HepG2 (cell line): ENCODE data around the gene OGFR. TPM values are rescaled to one million over a fixed set of nuclear protein-coding genes. Genes with fewer than 3 reads are reported as not detected.

Experiments
- ARID2 ChIP-seq: sonication (generic); formaldehyde crosslinking; IDR thresholded peaks from 2 replicates; pipeline ENCODE4 v1.8.1; 2022; ENCODE audit warnings: mild to moderate bottlenecking, missing genetic modification reagents, borderline replicate concordance
- CBFB ChIP-seq: sonication (generic); formaldehyde crosslinking; IDR thresholded peaks from 2 replicates; pipeline ENCODE4 v1.4.0; 2020; ENCODE audit warnings: missing genetic modification reagents
- DMTF1 ChIP-seq: sonication (generic); formaldehyde crosslinking; IDR thresholded peaks from 2 replicates; pipeline ENCODE4 v1.4.0; 2020; ENCODE audit warnings: mild to moderate bottlenecking, missing genetic modification reagents
- MAF1 ChIP-seq: sonication (generic); formaldehyde crosslinking; IDR thresholded peaks from 2 replicates; pipeline ENCODE4 v1.5.0; 2020; ENCODE audit warnings: missing genetic modification reagents, borderline replicate concordance
- NFE2L2 ChIP-seq: fragments of 150-350 bp; IDR thresholded peaks from 2 replicates; pipeline ENCODE4 v1.6.1; 2014; ENCODE audit warnings: low read length
- NR2F2 ChIP-seq: IDR thresholded peaks from 2 replicates; pipeline ENCODE4 v1.6.1; 2012; ENCODE audit warnings: low read depth, inconsistent platforms, borderline replicate concordance
- PCBP1 ChIP-seq: fragments of 200-400 bp; formaldehyde crosslinking; IDR thresholded peaks from 2 replicates; pipeline ENCODE4 v1.6.1; 2017; ENCODE audit warnings: mild to moderate bottlenecking, low read depth, low read length, borderline replicate concordance
- SIN3B ChIP-seq: fragments of 150-350 bp; IDR thresholded peaks from 2 replicates; pipeline ENCODE4 v1.6.1; 2014; ENCODE audit warnings: low read length
- SNAPC2 ChIP-seq: sonication (generic); formaldehyde crosslinking; IDR thresholded peaks from 2 replicates; pipeline ENCODE4 v1.8.1; 2022; ENCODE audit warnings: mild to moderate bottlenecking, missing genetic modification reagents
- SUZ12 ChIP-seq: fragments of 150-350 bp; IDR thresholded peaks from 2 replicates; pipeline ENCODE4 v1.6.1; 2014; ENCODE audit warnings: low read depth, low read length
- USF2 ChIP-seq, 2 experiments: sonication (generic) in 1 of 2; formaldehyde crosslinking in 1 of 2; IDR thresholded peaks; 2 replicates each; pipeline versions ENCODE4 v1.5.1 to v1.6.1; 2011 to 2020; ENCODE audit warnings: borderline replicate concordance in 1 of 2, low read depth in 1 of 2, low read length in 1 of 2, mild to moderate bottlenecking in 1 of 2, missing genetic modification reagents in 1 of 2, moderate library complexity in 1 of 2
- YY1 ChIP-seq: IDR thresholded peaks from 2 replicates; pipeline ENCODE4 v1.6.1; 2011; ENCODE audit warnings: low read length, low read depth, moderate library complexity, mild to moderate bottlenecking; ENCODE audit not compliant: insufficient read depth, insufficient replicate concordance
- ZC3H4 ChIP-seq: sonication (generic); formaldehyde crosslinking; IDR thresholded peaks from 2 replicates; pipeline ENCODE4 v1.4.0; 2020; ENCODE audit warnings: missing genetic modification reagents, borderline replicate concordance
- ZMAT3 ChIP-seq: sonication (generic); formaldehyde crosslinking; conservative IDR thresholded peaks from 2 replicates; pipeline ENCODE4 v1.7.0; 2021; ENCODE audit warnings: missing genetic modification reagents
- ZMYM2 ChIP-seq: sonication (generic); formaldehyde crosslinking; IDR thresholded peaks from 2 replicates; pipeline ENCODE4 v1.8.0; 2022; ENCODE audit warnings: mild to moderate bottlenecking, missing genetic modification reagents
- ZNF251 ChIP-seq: sonication (generic); formaldehyde crosslinking; IDR thresholded peaks from 2 replicates; pipeline ENCODE4 v1.9.0; 2021; ENCODE audit warnings: mild to moderate bottlenecking, missing genetic modification reagents
- ZNF275 ChIP-seq: sonication (generic); formaldehyde crosslinking; IDR thresholded peaks from 2 replicates; pipeline ENCODE4 v1.8.0; 2022; ENCODE audit warnings: missing genetic modification reagents, mild to moderate bottlenecking, inconsistent platforms, borderline replicate concordance
- ZNF446 ChIP-seq: sonication (generic); formaldehyde crosslinking; IDR thresholded peaks from 2 replicates; pipeline ENCODE4 v1.5.0; 2020; ENCODE audit warnings: mild to moderate bottlenecking, missing genetic modification reagents
- ZNF543 ChIP-seq: sonication (generic); formaldehyde crosslinking; IDR thresholded peaks from 2 replicates; pipeline ENCODE4 v1.4.0; 2020; ENCODE audit warnings: mild to moderate bottlenecking, missing genetic modification reagents
- ZNF597 ChIP-seq: sonication (generic); formaldehyde crosslinking; IDR thresholded peaks from 2 replicates; pipeline ENCODE4 v1.5.0; 2020; ENCODE audit warnings: missing genetic modification reagents
- ZNF615 ChIP-seq: sonication (generic); formaldehyde crosslinking; IDR thresholded peaks from 2 replicates; pipeline ENCODE4 v1.5.0; 2020; ENCODE audit warnings: mild to moderate bottlenecking, missing genetic modification reagents, borderline replicate concordance
- ZNF672 ChIP-seq: sonication (generic); formaldehyde crosslinking; IDR thresholded peaks from 2 replicates; pipeline ENCODE4 v1.8.1; 2022; ENCODE audit warnings: missing genetic modification reagents
- ZNF678 ChIP-seq: sonication (generic); formaldehyde crosslinking; IDR thresholded peaks from 2 replicates; pipeline ENCODE4 v1.4.0; 2020; ENCODE audit warnings: mild to moderate bottlenecking, missing genetic modification reagents
- polyA plus RNA-seq, 8 experiments: library from polyadenylated mRNA; depleted of rRNA in 3 of 8; stranded (reverse) in 7 of 8; unstranded in 1 of 8; fragments of >200 nt; fragmentation: Illumina TruSeq in 4 of 8; extraction: Trizol in 4 of 8; gene quantifications; 2 replicates each; pipeline versions ENCODE4 v1.2.1 to v1.2.3, GENCODE V29; 2011 to 2016; ENCODE audit warnings: low read depth in 4 of 8, missing spikeins in 1 of 8, mixed read lengths in 1 of 8; ENCODE audit not compliant: insufficient read depth in 1 of 8
- total RNA-seq, 5 experiments: library from RNA; depleted of rRNA; stranded (reverse); fragments of >200 nt; fragmentation: Illumina TruSeq; extraction: Trizol; gene quantifications; 2 replicates each; pipeline ENCODE4 v1.2.3, GENCODE V29; 2016; ENCODE audit warnings: low read depth in 1 of 5

OGFR gene
- total and polyA plus RNA-seq, 2 of the 13 experiments (the other 11 are each of a cell fraction or from before 2014, with no cell fraction given) = 47.7 to 81.8 TPM

- TF ChIP-seq USF2 (IDR thresholded peaks at IDR 0.05; ENCODE audit: low read depth, low read length) = no peak
- no peak for TF ChIP-seq USF2 (CRISPR knock-in tag; IDR thresholded peaks at IDR 0.05; ENCODE audit: borderline replicate concordance)
- TF ChIP-seq ZC3H4 (CRISPR knock-in tag) = no peak
- TF ChIP-seq DMTF1 (CRISPR knock-in tag) = no peak
- no peak for TF ChIP-seq ZNF251 (CRISPR knock-in tag)
- no peak for TF ChIP-seq MAF1 (CRISPR knock-in tag)
- no peak for TF ChIP-seq SNAPC2 (CRISPR knock-in tag)
- 0 out of 2 replicates have a peak, but pooled peaks have one; percentile 19 for TF ChIP-seq SUZ12
- no peak for TF ChIP-seq PCBP1
- no peak for TF ChIP-seq ARID2 (CRISPR knock-in tag)
- no peak for TF ChIP-seq ZMYM2 (CRISPR knock-in tag)
- TF ChIP-seq ZNF543 (CRISPR knock-in tag) = no peak
- TF ChIP-seq ZNF446 = no peak
- no peak for TF ChIP-seq ZNF672 (CRISPR knock-in tag)
- TF ChIP-seq NFE2L2 = no peak
- TF ChIP-seq ZNF597 (CRISPR knock-in tag) = no peak
- TF ChIP-seq NR2F2 = peak; percentile 30; the same call in 1 of the 2 replicates
- peak; percentile 62 for TF ChIP-seq SIN3B
- TF ChIP-seq ZMAT3 = 0 out of 2 replicates have a peak, but pooled peaks have one; percentile 57
- TF ChIP-seq CBFB (CRISPR knock-in tag) = no peak
- TF ChIP-seq YY1 = peak; percentile 75
- TF ChIP-seq ZNF275 = peak; percentile 90
- no peak for TF ChIP-seq ZNF678
- TF ChIP-seq ZNF615 (CRISPR knock-in tag) = no peak
These were observed 13.1 kb upstream of the OGFR start (continued) for GRCh38 chr20:62791301-62792181.
